Measurements from ENCODE around the gene KHDC4.

The KHDC4 gene

GRCh38 chr1:155867766-155868165 is 66.4 kb downstream of the KHDC4 start:
- TF ChIP-seq CTCF (IDR thresholded peaks at IDR 0.05; ENCODE audit: low read depth, low read length, missing control alignments) = no peak
- H3K4me3 ChIP-seq (ENCODE audit: low read depth, low read length) = no peak overlapping the region
- no peak for DNase-seq (ENCODE audit: low read depth)

GRCh38 chr1:155864393-155864792 is 69.8 kb downstream of the KHDC4 start:
- DNase-seq (ENCODE audit: low read depth) = no peak
- TF ChIP-seq CTCF (IDR thresholded peaks at IDR 0.05; ENCODE audit: low read depth, low read length, missing control alignments) = no peak
- no peak overlapping the region for H3K4me3 ChIP-seq (ENCODE audit: low read depth, low read length)

Data from GM12864 (cell line).